Measurements from ENCODE around the gene THTPA.

THTPA gene

DNA sequence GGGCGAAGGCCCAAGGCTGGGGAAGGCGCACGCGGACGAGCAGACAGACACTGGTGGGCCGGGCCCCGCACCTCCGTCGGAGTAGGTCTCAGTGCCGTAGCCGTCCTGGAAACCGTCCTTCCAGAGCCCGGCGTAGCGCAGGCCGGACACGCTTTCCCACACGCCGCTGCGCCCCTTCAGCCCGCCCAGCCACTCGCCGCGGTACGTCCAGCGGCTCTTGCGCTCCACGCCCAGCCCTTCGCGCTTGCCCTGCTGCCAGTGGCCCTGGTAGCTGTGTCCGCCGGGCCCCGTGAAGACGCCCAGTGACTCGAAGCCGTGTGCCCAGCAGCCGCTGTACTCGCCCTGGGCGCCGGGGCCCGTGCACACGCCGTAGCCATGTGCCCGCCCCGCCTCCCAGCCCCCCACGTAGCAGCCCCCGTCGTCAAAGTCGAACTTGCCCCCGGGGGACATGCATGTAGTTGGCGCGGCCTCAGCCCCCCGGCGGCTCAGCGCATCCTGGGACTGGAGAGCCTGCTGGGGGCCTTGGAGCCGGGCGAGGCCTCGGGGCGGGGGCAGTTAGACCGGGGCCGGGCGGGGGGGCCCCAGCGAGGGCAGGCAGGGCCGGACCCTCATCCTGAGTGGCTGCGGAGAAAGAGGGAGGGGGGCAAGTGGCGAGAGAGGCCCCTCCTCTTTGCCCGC lies 21.1 kb downstream of the THTPA start:
- H3K36me3 ChIP-seq (ENCODE audit: control insufficient read depth, insufficient read depth, low read length), result no peaks in the 10 kb centered on the region
- no peaks in the 10 kb centered on the region for H3K79me2 ChIP-seq
- no peak overlapping the region for H3K4me2 ChIP-seq (ENCODE audit: low read length)
- peaks cover 3% of the 10 kb centered on the region for H3K27me3 ChIP-seq (ENCODE audit: control insufficient read depth, insufficient read depth, low read length)
- no peaks in the 10 kb centered on the region for H3K9me3 ChIP-seq (ENCODE audit: control insufficient read depth, low read length)
- peak overlapping the region; percentile 78 for H2AFZ ChIP-seq
- peaks cover 4% of the 10 kb centered on the region for H3K4me1 ChIP-seq
- H3K4me3 ChIP-seq (ENCODE audit: low read depth, low read length), result no peak overlapping the region
- no peak overlapping the region for H3K27ac ChIP-seq
- TF ChIP-seq, protein P1, sequence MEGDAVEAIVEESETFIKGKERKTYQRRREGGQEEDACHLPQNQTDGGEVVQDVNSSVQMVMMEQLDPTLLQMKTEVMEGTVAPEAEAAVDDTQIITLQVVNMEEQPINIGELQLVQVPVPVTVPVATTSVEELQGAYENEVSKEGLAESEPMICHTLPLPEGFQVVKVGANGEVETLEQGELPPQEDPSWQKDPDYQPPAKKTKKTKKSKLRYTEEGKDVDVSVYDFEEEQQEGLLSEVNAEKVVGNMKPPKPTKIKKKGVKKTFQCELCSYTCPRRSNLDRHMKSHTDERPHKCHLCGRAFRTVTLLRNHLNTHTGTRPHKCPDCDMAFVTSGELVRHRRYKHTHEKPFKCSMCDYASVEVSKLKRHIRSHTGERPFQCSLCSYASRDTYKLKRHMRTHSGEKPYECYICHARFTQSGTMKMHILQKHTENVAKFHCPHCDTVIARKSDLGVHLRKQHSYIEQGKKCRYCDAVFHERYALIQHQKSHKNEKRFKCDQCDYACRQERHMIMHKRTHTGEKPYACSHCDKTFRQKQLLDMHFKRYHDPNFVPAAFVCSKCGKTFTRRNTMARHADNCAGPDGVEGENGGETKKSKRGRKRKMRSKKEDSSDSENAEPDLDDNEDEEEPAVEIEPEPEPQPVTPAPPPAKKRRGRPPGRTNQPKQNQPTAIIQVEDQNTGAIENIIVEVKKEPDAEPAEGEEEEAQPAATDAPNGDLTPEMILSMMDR (IDR thresholded peaks at IDR 0.05), result no peak
- H3K9ac ChIP-seq, result no peak overlapping the region

DNA sequence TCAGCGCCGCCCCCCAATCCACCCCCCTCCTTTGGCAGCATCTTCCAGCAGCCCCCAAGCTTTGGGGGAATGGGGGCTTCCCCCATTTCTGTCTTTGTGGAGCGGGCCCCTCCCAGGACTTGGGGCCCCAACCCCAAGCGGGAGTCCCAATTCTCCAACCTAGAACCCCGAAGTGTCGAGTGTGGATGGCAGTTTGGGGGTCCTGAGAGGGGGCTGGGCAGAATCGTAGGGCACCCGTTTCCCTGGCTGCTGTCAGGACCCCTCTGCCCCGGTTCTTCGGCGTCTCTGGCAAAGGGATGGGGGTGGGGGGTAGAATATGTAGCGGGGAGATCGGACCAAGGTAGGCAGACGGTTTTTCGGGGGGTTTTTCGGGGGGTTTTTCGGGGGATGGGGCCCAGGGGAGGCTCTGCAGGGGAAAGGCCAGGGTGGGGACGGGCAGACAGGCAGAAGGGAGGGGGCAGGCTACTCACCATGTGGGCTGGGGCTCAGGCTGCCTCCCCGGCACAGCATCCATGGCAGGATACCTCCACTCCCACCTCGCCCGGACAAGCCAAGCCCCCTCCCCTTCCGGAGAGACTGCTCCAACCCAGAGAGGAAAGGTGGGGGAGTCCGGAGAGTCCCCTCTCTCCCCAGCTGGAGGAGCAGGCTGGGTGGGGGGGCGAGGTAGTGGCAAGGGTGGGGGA lies 21.8 kb downstream of the THTPA start:
- Histone ChIP-seq H3K4me1 (peaks cover 4% of the 10 kb centered on the region), H3K4me3 (ENCODE audit: low read depth, low read length) (no peak overlapping the region), H3K9me3 (ENCODE audit: control insufficient read depth, low read length) (no peaks in the 10 kb centered on the region), H3K79me2 (no peaks in the 10 kb centered on the region), H3K4me2 (ENCODE audit: low read length) (no peak overlapping the region), H3K27me3 (ENCODE audit: control insufficient read depth, insufficient read depth, low read length) (peaks cover 3% of the 10 kb centered on the region), H3K27ac (no peak overlapping the region), H3K36me3 (ENCODE audit: control insufficient read depth, insufficient read depth, low read length) (no peaks in the 10 kb centered on the region), H3K9ac (no peak overlapping the region), H2AFZ (no peak overlapping the region)
- TF ChIP-seq, protein P1 (IDR thresholded peaks at IDR 0.05), result no peak

DNA sequence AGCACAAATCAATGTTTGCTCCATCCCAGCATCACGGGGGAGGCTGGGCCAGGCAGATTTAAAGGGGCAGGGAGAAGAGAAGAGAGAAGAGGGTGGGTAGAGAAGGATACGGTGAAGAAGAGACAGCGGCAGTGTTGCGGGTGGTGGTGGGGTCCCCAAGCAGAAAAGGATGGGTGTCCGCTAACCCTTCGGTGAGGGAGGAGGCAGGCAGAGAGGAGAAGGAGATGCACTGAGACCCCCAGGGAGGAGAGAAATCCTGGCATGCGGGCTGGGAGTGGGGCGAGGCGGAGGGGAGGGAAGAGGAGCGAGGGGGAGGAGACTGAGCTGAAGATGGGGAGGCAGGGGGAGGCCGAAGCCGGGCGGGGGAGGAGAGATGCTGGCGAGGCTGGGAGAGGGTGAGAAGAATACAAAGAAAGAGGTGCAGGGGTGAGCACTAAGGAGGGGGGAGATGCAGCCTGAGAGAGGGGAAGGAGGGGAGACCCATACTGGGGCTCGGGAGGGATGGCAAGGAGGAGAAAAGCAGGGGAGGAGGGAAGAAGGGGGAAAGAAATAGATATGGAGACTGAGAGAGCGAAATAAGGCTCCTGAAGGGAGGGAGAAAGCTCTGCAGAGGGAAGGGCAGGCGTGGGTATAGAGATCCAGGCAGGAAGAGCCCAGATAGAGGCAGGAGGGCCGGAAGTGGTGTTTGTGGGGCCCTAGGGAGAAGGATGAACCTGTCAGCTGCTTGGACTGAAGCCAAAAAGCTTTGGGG lies 22.7 kb downstream of the THTPA start, which contains the start of gene JPH4:
Gene JPH4, minus strand, starts transcription at position 231 of the 751 bp plus-strand sequence. CDS start 1,337 bp downstream, outside the sequence.
- Histone ChIP-seq H3K36me3 (ENCODE audit: control insufficient read depth, insufficient read depth, low read length) (no peaks in the 10 kb centered on the region), H3K27ac (peak within 1 kb of the TSS; percentile 50), H3K9me3 (ENCODE audit: control insufficient read depth, low read length) (no peaks in the 10 kb centered on the region), H3K79me2 (no peaks in the 10 kb centered on the region), H3K4me2 (ENCODE audit: low read length) (no peak within 1 kb of the TSS), H3K9ac (no peak within 1 kb of the TSS), H3K4me1 (peaks cover 4% of the 10 kb centered on the region), H2AFZ (peak within 1 kb of the TSS; percentile 65), H3K27me3 (ENCODE audit: control insufficient read depth, insufficient read depth, low read length) (peaks cover 3% of the 10 kb centered on the region), H3K4me3 (ENCODE audit: low read depth, low read length) (no peak within 1 kb of the TSS)
- TF ChIP-seq, protein P1 (IDR thresholded peaks at IDR 0.05), result no peak

DNA sequence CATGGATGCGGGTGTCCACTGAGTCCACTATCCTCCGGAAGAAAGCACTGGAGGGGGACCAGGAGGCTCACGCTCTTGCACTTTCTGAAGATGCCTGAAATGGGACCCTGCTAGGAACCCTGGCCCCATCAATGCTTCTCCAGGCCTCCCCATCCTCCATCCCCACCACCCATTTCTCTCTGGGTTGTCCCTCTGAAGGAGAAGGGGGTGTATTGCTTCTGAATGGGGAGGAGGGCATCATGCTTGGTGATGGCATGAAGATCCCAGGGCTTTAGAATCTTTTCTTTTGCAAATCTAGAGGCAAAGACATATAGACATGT lies 23.2 kb downstream of the THTPA start:
- Histone ChIP-seq H3K9me3 (ENCODE audit: control insufficient read depth, low read length) (no peaks in the 10 kb centered on the region), H3K9ac (no peak overlapping the region)
- TF ChIP-seq, protein P1 (IDR thresholded peaks at IDR 0.05), result no peak

More for the DNA sequence above, 23.2 kb downstream of the THTPA start:
- Histone ChIP-seq H3K4me3 (ENCODE audit: low read depth, low read length) (no peak overlapping the region), H3K4me1 (peaks cover 4% of the 10 kb centered on the region), H3K79me2 (no peaks in the 10 kb centered on the region), H3K4me2 (ENCODE audit: low read length) (no peak overlapping the region), H2AFZ (peak overlapping the region; percentile 65), H3K27ac (peak overlapping the region; percentile 50), H3K36me3 (ENCODE audit: control insufficient read depth, insufficient read depth, low read length) (no peaks in the 10 kb centered on the region), H3K27me3 (ENCODE audit: control insufficient read depth, insufficient read depth, low read length) (peaks cover 3% of the 10 kb centered on the region)
